K562 (cell line): Measurements from ENCODE around the gene CH25H. TPM values are rescaled to one million over a fixed set of nuclear protein-coding genes. Genes with fewer than 3 reads are reported as not detected.

ENCODE experiments used
- ATAC-seq: fragments of 200-7000 bp; cut with Tn5 transposase; 3 replicates; pipeline ENCODE4 v1.9.1; 2020; ENCODE audit warnings: moderate library complexity
- BruUV-seq: library from RNA; stranded (reverse); fragments of 400-500 nt; replicated peaks from 2 replicates; lab custom pipeline; 2021; lab: Mats Ljungman, UMichigan
- CTCF ChIA-PET: fragments of 300-600 bp; formaldehyde crosslinking; extraction: SDS; loops from one replicate; lab custom pipeline; 2021; ENCODE audit warnings: low intra/inter-chr PET ratio; lab: Yijun Ruan, JAX
- POLR2A ChIA-PET: fragments of 300-600, 350-650 bp; sonication (Branson Sonifier 250); formaldehyde crosslinking; extraction: SDS; loops from one replicate; lab custom pipeline; 2021; ENCODE audit warnings: antibody characterized with exemption, inconsistent platforms; lab: Yijun Ruan, JAX
- DNase-seq, 4 experiments: peaks; one replicate each; pipeline versions ENCODE4 v3.0.0 to v3.0.0-alpha.2; 2011 to 2018; ENCODE audit warnings: low spot score in 3 of 4, mixed read lengths in 3 of 4; ENCODE audit errors: extremely low read depth in 1 of 4
- FAIRE-seq: peaks from 2 replicates; lab custom pipeline; 2011; peaks lifted over from hg19 to GRCh38; lab: Jason Lieb, UNC
- H2AFZ ChIP-seq: 2 replicates; pipeline ENCODE4 v1.6.0; 2011; ENCODE audit warnings: low read depth, low read length, control low read depth, inconsistent platforms
- H3K27ac ChIP-seq: fragments of 200-600 bp; 3 replicates; pipeline ENCODE4 v1.8.0; 2011; ENCODE audit warnings: low read depth, mild to moderate bottlenecking, control low read depth, inconsistent platforms, low read length, moderate library complexity, mixed read lengths; ENCODE audit errors: extremely low read depth
- H3K27me3 ChIP-seq, 2 experiments: fragments of 300-600 bp in 1 of 2; 2 replicates in 1 of 2; 3 replicates in 1 of 2; pipeline versions ENCODE4 v1.6.0 to v1.8.0; 2011; ENCODE audit warnings: inconsistent platforms in 2 of 2, low read length in 2 of 2, mild to moderate bottlenecking in 1 of 2, mixed read lengths in 1 of 2, moderate library complexity in 1 of 2; ENCODE audit not compliant: control insufficient read depth in 2 of 2, insufficient read depth in 2 of 2
- H3K36me3 ChIP-seq: fragments of 300-600 bp; 3 replicates; pipeline ENCODE4 v1.8.0; 2011; ENCODE audit warnings: mild to moderate bottlenecking, low read length, inconsistent platforms; ENCODE audit not compliant: control insufficient read depth, insufficient read depth
- H3K4me1 ChIP-seq, 2 experiments: fragments of 200-600 bp in 1 of 2; replicated peaks in 1 of 2; 2 replicates in 1 of 2; 3 replicates in 1 of 2; pipeline versions ENCODE4 v1.5.1 to v1.8.0; 2011; ENCODE audit warnings: inconsistent platforms in 2 of 2, low read length in 2 of 2, mild to moderate bottlenecking in 1 of 2, mixed read lengths in 1 of 2, moderate library complexity in 1 of 2; ENCODE audit not compliant: control insufficient read depth in 2 of 2, insufficient read depth in 2 of 2
- H3K4me2 ChIP-seq: 2 replicates; pipeline ENCODE4 v1.6.1; 2011; ENCODE audit warnings: low read length, control low read depth, inconsistent platforms, mixed read lengths; ENCODE audit not compliant: insufficient read depth
- H3K4me3 ChIP-seq: fragments of 200-600 bp; sonication (generic), shearing (Covaris generic); 2 replicates; pipeline ENCODE4 v1.5.1; 2016; ENCODE audit warnings: control low read depth, inconsistent platforms
- H3K79me2 ChIP-seq: fragments of 200-600 bp; 3 replicates; pipeline ENCODE4 v1.8.0; 2011; ENCODE audit warnings: low read length, inconsistent platforms; ENCODE audit not compliant: control insufficient read depth, insufficient read depth
- H3K9ac ChIP-seq, 2 experiments: 2 replicates each; pipeline versions ENCODE4 v1.6.0 to v1.6.1; 2011; ENCODE audit warnings: low read depth in 2 of 2, low read length in 2 of 2, control low read depth in 1 of 2, inconsistent platforms in 1 of 2, mild to moderate bottlenecking in 1 of 2, mixed read lengths in 1 of 2; ENCODE audit not compliant: insufficient read depth in 1 of 2
- H3K9me1 ChIP-seq: one replicate; pipeline ENCODE4 v1.6.0; 2011; ENCODE audit warnings: inconsistent platforms, mild to moderate bottlenecking, low read length, moderate library complexity; ENCODE audit not compliant: control insufficient read depth, insufficient read depth
- H3K9me3 ChIP-seq: replicated peaks from 2 replicates; pipeline ENCODE4 v1.5.1; 2011; ENCODE audit warnings: low read depth, low read length, inconsistent platforms; ENCODE audit not compliant: control insufficient read depth, insufficient read depth
- H4K20me1 ChIP-seq: replicated peaks from 2 replicates; pipeline ENCODE4 v1.6.1; 2011; ENCODE audit warnings: low read length, inconsistent platforms, mixed read lengths; ENCODE audit not compliant: control insufficient read depth, insufficient read depth
- ETV5 ChIP-seq: sonication (generic); formaldehyde crosslinking; IDR thresholded peaks from 2 replicates; pipeline ENCODE4 v1.4.0; 2020; ENCODE audit warnings: low read depth, mild to moderate bottlenecking, missing genetic modification reagents
- HNRNPUL1 ChIP-seq: fragments of 200-400 bp; formaldehyde crosslinking; IDR thresholded peaks from 2 replicates; pipeline ENCODE4 v1.6.1; 2017; ENCODE audit warnings: low read length
- KDM1A ChIP-seq, 2 experiments: fragments of 450-650 bp; IDR thresholded peaks; 2 replicates each; pipeline ENCODE4 v1.6.1; 2016; ENCODE audit warnings: mild to moderate bottlenecking in 2 of 2
- LCOR ChIP-seq: sonication (generic); formaldehyde crosslinking; IDR thresholded peaks from 2 replicates; pipeline ENCODE4 v1.8.0; 2022; ENCODE audit warnings: mild to moderate bottlenecking, missing genetic modification reagents
- MBD2 ChIP-seq: sonication (generic); IDR thresholded peaks from 2 replicates; pipeline ENCODE4 v1.6.1; 2016; ENCODE audit warnings: low read depth, borderline replicate concordance
- NCOR1 ChIP-seq: fragments of 450-650 bp; IDR thresholded peaks from 2 replicates; pipeline ENCODE4 v1.6.1; 2016; ENCODE audit warnings: mild to moderate bottlenecking, moderate library complexity
- NELFE ChIP-seq: IDR thresholded peaks from 2 replicates; pipeline ENCODE4 v1.6.1; 2011; ENCODE audit warnings: mild to moderate bottlenecking; ENCODE audit not compliant: insufficient read depth, insufficient read length
- RBM25 ChIP-seq: fragments of 200-400 bp; formaldehyde crosslinking; IDR thresholded peaks from 2 replicates; pipeline ENCODE4 v1.6.1; 2018; ENCODE audit warnings: low read length, low read depth, moderate library complexity; ENCODE audit not compliant: severe bottlenecking
- RFX5 ChIP-seq: IDR thresholded peaks from 2 replicates; pipeline ENCODE4 v1.6.1; 2011; ENCODE audit warnings: low read depth, mild to moderate bottlenecking, improper control_type of control experiment, low read length
- RHOXF2B ChIP-seq: fragments of 250-450 bp; sonication (Bioruptor Pico); conservative IDR thresholded peaks from 2 replicates; pipeline ENCODE4 v1.5.1; 2021
- RUNX1 ChIP-seq: sonication (generic); IDR thresholded peaks from 2 replicates; pipeline ENCODE4 v1.6.1; 2016; ENCODE audit warnings: antibody characterized with exemption, low read depth
- TARDBP ChIP-seq: fragments of 450-650 bp; IDR thresholded peaks from 2 replicates; pipeline ENCODE4 v1.6.1; 2016
- ZNF224 ChIP-seq: sonication (generic); formaldehyde crosslinking; IDR thresholded peaks from 2 replicates; pipeline ENCODE4 v1.8.0; 2022; ENCODE audit warnings: mild to moderate bottlenecking, missing genetic modification reagents
- in situ Hi-C: fragments of 300-500 bp; cut with MboI; formaldehyde crosslinking; loops from 4 replicates; pipeline ENCODE4 v1.15.0; 2018; ENCODE audit warnings: inconsistent platforms, mixed read lengths
- intact Hi-C: fragments of 100-400 bp; cut with micrococcal nuclease; formaldehyde crosslinking; loops from 2 replicates; pipeline ENCODE4 v1.14.2; 2022
- polyA plus RNA-seq, 8 experiments: library from polyadenylated mRNA; depleted of rRNA in 4 of 8; stranded (reverse) in 5 of 8; unstranded in 3 of 8; fragments of >200 nt; fragmentation: Nextera tagmentation in 2 of 8; fragmentation: Illumina TruSeq in 1 of 8; extraction: Ambion mirVana in 2 of 8; extraction: Trizol in 1 of 8; gene quantifications; 2 replicates each; pipeline versions ENCODE4 v1.2.1 to v1.2.3, GENCODE V29; 2011 to 2014; ENCODE audit warnings: inconsistent platforms in 1 of 8, missing spikeins in 1 of 8
- total RNA-seq, 7 experiments: library from RNA; depleted of rRNA in 6 of 7; stranded (reverse); fragments of >200 nt in 6 of 7; fragmentation: Illumina TruSeq in 2 of 7; extraction: Trizol in 2 of 7; gene quantifications; 2 replicates each; pipeline versions ENCODE4 v1.2.1 to v1.2.3, GENCODE V29; 2011 to 2021; ENCODE audit warnings: low replicate concordance in 1 of 7
- TF ChIP-seq, protein P1 (sequence below): fragments of 250-450 bp; sonication (Bioruptor Pico); IDR thresholded peaks from 2 replicates; pipeline ENCODE4 v1.8.0; 2022; ENCODE audit warnings: moderate library complexity, mild to moderate bottlenecking, inconsistent platforms
- TF ChIP-seq, protein P2 (sequence below): fragments of 450-650 bp; IDR thresholded peaks from 2 replicates; pipeline ENCODE4 v1.6.1; 2016; ENCODE audit warnings: low read depth, mild to moderate bottlenecking, moderate library complexity
- TF ChIP-seq, protein P3 (sequence below): sonication (generic); formaldehyde crosslinking; IDR thresholded peaks from 2 replicates; pipeline ENCODE4 v1.8.0; 2023; ENCODE audit warnings: mild to moderate bottlenecking, missing genetic modification reagents
- TF ChIP-seq, protein P4 (sequence below): fragments of 450-650 bp; IDR thresholded peaks from 2 replicates; pipeline ENCODE4 v1.7.1; 2018; ENCODE audit warnings: mild to moderate bottlenecking, low read depth; ENCODE audit not compliant: partially characterized antibody

Gene CH25H
- total and polyA plus RNA-seq, 9 of the 15 experiments (the other 6 are each of a cell fraction or from before 2014, with no cell fraction given): not detected

DNA sequence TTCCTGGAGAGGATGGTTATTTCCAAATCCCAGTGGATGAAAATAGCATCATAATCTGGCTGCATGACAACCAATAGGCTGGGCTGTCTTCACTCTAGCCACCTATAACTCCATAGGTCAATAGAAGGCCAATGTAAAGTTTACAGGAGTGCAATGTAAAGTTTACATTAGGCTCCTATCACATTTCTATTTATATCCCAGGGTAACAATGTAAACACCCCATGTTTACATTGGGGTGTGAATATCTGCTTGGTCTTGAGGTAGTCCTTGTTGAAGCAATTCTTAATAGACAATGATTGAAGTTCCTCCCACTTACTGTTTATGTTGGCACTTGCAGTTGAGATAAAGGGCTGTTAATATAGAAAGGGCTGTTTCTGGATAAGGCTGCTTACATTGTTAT, 21.5 kb downstream of the CH25H start:
- H4K20me1 ChIP-seq: no peaks in the 10 kb centered on the region
- no TSS peak for BruUV-seq
- H3K27ac ChIP-seq: no peak overlapping the region
- intact Hi-C loops: no loop called here
- CTCF ChIA-PET: no interaction called here
- H3K9me3 ChIP-seq: no peaks in the 10 kb centered on the region
- H3K27me3 ChIP-seq: no peaks in the 10 kb centered on the region
- no peaks in the 10 kb centered on the region for H3K4me1 ChIP-seq
- H3K36me3 ChIP-seq: no peaks in the 10 kb centered on the region
- H3K79me2 ChIP-seq: no peaks in the 10 kb centered on the region
- no peak for FAIRE-seq
- no peak for TF ChIP-seq MBD2
- TF ChIP-seq, protein P1, sequence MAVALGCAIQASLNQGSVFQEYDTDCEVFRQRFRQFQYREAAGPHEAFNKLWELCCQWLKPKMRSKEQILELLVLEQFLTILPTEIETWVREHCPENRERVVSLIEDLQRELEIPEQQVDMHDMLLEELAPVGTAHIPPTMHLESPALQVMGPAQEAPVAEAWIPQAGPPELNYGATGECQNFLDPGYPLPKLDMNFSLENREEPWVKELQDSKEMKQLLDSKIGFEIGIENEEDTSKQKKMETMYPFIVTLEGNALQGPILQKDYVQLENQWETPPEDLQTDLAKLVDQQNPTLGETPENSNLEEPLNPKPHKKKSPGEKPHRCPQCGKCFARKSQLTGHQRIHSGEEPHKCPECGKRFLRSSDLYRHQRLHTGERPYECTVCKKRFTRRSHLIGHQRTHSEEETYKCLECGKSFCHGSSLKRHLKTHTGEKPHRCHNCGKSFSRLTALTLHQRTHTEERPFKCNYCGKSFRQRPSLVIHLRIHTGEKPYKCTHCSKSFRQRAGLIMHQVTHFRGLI: no peak
- no peak for TF ChIP-seq ETV5 (CRISPR knock-in tag)
- no peak for TF ChIP-seq KDM1A (IDR thresholded peaks at IDR 0.05)
- no peak for TF ChIP-seq NCOR1
- no peak for TF ChIP-seq TARDBP
- no peak for TF ChIP-seq RFX5
- TF ChIP-seq RHOXF2B: no peak
- TF ChIP-seq ZNF224 (CRISPR knock-in tag): no peak
- TF ChIP-seq, protein P2, sequence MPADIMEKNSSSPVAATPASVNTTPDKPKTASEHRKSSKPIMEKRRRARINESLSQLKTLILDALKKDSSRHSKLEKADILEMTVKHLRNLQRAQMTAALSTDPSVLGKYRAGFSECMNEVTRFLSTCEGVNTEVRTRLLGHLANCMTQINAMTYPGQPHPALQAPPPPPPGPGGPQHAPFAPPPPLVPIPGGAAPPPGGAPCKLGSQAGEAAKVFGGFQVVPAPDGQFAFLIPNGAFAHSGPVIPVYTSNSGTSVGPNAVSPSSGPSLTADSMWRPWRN: no peak
- TF ChIP-seq, protein P3, sequence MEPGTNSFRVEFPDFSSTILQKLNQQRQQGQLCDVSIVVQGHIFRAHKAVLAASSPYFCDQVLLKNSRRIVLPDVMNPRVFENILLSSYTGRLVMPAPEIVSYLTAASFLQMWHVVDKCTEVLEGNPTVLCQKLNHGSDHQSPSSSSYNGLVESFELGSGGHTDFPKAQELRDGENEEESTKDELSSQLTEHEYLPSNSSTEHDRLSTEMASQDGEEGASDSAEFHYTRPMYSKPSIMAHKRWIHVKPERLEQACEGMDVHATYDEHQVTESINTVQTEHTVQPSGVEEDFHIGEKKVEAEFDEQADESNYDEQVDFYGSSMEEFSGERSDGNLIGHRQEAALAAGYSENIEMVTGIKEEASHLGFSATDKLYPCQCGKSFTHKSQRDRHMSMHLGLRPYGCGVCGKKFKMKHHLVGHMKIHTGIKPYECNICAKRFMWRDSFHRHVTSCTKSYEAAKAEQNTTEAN: no peak
- TF ChIP-seq, protein P4, sequence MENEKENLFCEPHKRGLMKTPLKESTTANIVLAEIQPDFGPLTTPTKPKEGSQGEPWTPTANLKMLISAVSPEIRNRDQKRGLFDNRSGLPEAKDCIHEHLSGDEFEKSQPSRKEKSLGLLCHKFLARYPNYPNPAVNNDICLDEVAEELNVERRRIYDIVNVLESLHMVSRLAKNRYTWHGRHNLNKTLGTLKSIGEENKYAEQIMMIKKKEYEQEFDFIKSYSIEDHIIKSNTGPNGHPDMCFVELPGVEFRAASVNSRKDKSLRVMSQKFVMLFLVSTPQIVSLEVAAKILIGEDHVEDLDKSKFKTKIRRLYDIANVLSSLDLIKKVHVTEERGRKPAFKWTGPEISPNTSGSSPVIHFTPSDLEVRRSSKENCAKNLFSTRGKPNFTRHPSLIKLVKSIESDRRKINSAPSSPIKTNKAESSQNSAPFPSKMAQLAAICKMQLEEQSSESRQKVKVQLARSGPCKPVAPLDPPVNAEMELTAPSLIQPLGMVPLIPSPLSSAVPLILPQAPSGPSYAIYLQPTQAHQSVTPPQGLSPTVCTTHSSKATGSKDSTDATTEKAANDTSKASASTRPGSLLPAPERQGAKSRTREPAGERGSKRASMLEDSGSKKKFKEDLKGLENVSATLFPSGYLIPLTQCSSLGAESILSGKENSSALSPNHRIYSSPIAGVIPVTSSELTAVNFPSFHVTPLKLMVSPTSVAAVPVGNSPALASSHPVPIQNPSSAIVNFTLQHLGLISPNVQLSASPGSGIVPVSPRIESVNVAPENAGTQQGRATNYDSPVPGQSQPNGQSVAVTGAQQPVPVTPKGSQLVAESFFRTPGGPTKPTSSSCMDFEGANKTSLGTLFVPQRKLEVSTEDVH: no peak
- no peak for TF ChIP-seq LCOR
- TF ChIP-seq NELFE: no peak
- TF ChIP-seq HNRNPUL1: no peak
- TF ChIP-seq RUNX1: no peak
- no peak for TF ChIP-seq RBM25
- TF ChIP-seq, all 486 proteins: peak for 0
- no peak overlapping the region for H3K4me2 ChIP-seq
- DNase-seq: no peak
- no peaks in the 10 kb centered on the region for H3K9me1 ChIP-seq
- in situ Hi-C loops: no loop called here
- no peak overlapping the region for H2AFZ ChIP-seq
- H3K4me3 ChIP-seq: no peak overlapping the region
- POLR2A ChIA-PET: no interaction called here
- H3K9ac ChIP-seq: no peak overlapping the region
- no peak for ATAC-seq
